Activated CD8-positive, alpha-beta T cell treated with anti-CD3 and anti-CD28 coated beads for 36 hours (primary cell): Measurements from ENCODE around the gene SYNGAP1. TPM values are rescaled to one million over a fixed set of nuclear protein-coding genes. Genes with fewer than 3 reads are reported as not detected.

Experiments
- ATAC-seq: fragments of 200-7000 bp; cut with Tn5 transposase; one replicate; pipeline ENCODE4 v1.10.0; 2021; ENCODE audit warnings: mild to moderate bottlenecking, moderate library complexity
- CTCF ChIA-PET: fragments of 350-600 bp; sonication (Branson Sonifier 250); formaldehyde crosslinking; loops from one replicate; lab custom pipeline; 2021; ENCODE audit warnings: antibody characterized with exemption; lab: Charles Lee
- POLR2A ChIA-PET: fragments of 350-600 bp; sonication (Branson Sonifier 250); formaldehyde crosslinking; loops from one replicate; lab custom pipeline; 2021; ENCODE audit warnings: antibody characterized with exemption; lab: Charles Lee
- DNase-seq: peaks from one replicate; pipeline ENCODE4 v3.0.0-alpha.2; 2020
- H3K27ac Mint-ChIP-seq: one replicate; pipeline ENCODE4 v1.8.0; 2021; ENCODE audit warnings: mild to moderate bottlenecking, mixed read lengths
- H3K27me3 Mint-ChIP-seq: one replicate; pipeline ENCODE4 v1.8.0; 2021; ENCODE audit warnings: mixed read lengths
- H3K36me3 Mint-ChIP-seq: one replicate; pipeline ENCODE4 v1.8.0; 2021; ENCODE audit warnings: low read depth, mixed read lengths
- H3K4me1 Mint-ChIP-seq: one replicate; pipeline ENCODE4 v1.8.0; 2021; ENCODE audit warnings: low read depth, mixed read lengths
- H3K4me3 Mint-ChIP-seq: one replicate; pipeline ENCODE4 v1.8.0; 2021; ENCODE audit warnings: mild to moderate bottlenecking, moderate library complexity, mixed read lengths
- H3K9me3 Mint-ChIP-seq: one replicate; pipeline ENCODE4 v1.8.0; 2021; ENCODE audit warnings: mixed read lengths
- intact Hi-C: fragments of 100-400 bp; cut with micrococcal nuclease; formaldehyde crosslinking; loops from one replicate; pipeline ENCODE4 v1.10.0; 2022
- total RNA-seq, 2 experiments: library from RNA; stranded (reverse); gene quantifications; one replicate each; pipeline ENCODE4 v1.2.3, GENCODE V29; 2021
- TF ChIP-seq, protein P1 (sequence below): fragments of 200-600 bp; IDR thresholded peaks from one replicate; pipeline ENCODE4 v1.8.0; 2022; ENCODE audit warnings: antibody characterized with exemption, mild to moderate bottlenecking

The SYNGAP1 gene
- total RNA-seq, 2 experiments from 2014 or later = 57.9 to 67.0 TPM

DNA sequence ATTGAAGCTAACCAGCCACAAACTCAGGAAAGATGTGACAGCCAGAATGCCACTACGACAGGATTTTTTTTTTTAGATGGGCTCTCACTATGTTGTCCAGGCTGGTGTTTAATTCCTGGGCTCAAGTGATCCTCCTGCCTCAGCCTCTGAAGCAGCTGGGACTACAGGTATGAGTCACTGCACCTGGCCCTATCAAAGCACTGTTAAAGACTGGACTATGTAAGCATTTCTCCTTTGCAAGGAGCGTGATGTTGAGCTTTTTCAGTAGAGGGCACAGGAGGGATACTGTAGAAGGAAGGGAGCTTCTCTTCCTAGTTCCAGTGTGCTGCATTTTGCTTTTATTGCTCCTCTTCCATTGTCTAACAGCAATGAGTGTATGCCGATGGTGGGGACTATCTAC, 70.3 kb downstream of the SYNGAP1 start:
- no peaks in the 10 kb centered on the region for H3K9me3 Mint-ChIP-seq
- H3K27me3 Mint-ChIP-seq = no peaks in the 10 kb centered on the region
- H3K4me3 Mint-ChIP-seq = no peak overlapping the region
- no peak overlapping the region for H3K27ac Mint-ChIP-seq
- POLR2A ChIA-PET = interaction anchor here (1.3 kb wide), 1 partner anchor 10 kb away, joined by 3 read pairs; no protein-coding TSS in a partner anchor
- ATAC-seq (no peak), DNase-seq (no peak)
- H3K36me3 Mint-ChIP-seq = no peaks in the 10 kb centered on the region
- CTCF ChIA-PET = no interaction called here
- TF ChIP-seq, protein P1, sequence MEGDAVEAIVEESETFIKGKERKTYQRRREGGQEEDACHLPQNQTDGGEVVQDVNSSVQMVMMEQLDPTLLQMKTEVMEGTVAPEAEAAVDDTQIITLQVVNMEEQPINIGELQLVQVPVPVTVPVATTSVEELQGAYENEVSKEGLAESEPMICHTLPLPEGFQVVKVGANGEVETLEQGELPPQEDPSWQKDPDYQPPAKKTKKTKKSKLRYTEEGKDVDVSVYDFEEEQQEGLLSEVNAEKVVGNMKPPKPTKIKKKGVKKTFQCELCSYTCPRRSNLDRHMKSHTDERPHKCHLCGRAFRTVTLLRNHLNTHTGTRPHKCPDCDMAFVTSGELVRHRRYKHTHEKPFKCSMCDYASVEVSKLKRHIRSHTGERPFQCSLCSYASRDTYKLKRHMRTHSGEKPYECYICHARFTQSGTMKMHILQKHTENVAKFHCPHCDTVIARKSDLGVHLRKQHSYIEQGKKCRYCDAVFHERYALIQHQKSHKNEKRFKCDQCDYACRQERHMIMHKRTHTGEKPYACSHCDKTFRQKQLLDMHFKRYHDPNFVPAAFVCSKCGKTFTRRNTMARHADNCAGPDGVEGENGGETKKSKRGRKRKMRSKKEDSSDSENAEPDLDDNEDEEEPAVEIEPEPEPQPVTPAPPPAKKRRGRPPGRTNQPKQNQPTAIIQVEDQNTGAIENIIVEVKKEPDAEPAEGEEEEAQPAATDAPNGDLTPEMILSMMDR = no peak
- intact Hi-C loops = no loop called here
- H3K4me1 Mint-ChIP-seq = no peaks in the 10 kb centered on the region

DNA sequence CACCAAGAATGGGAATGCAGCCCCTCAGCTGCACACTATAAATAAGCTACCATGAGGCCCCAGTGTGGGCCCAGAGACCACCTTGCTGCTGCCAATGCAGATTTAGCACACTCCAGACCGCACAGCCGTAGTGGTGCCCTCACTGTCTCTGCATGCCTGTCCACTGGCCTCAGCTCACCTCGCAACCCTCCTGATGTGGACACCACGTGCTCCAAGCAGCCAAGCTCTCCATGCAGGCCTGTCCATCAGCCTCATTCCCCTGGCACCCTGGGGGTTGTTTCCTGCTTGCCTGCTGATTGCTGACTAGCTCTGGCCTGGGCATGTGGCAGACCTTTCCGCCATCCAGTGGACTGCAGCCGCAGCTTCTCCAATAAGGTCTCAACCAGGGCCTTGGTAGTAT, 70.8 kb downstream of the SYNGAP1 start:
- ATAC-seq (no peak), DNase-seq (no peak)
- Mint-ChIP-seq H3K4me3 (no peak overlapping the region), H3K4me1 (no peaks in the 10 kb centered on the region), H3K27ac (no peak overlapping the region), H3K9me3 (no peaks in the 10 kb centered on the region), H3K36me3 (no peaks in the 10 kb centered on the region), H3K27me3 (no peaks in the 10 kb centered on the region)
- intact Hi-C loops = no loop called here
- TF ChIP-seq, protein P1 = no peak
- ChIA-PET POLR2A (interaction anchor here (1.3 kb wide), 1 partner anchor 10 kb away, joined by 3 read pairs; no protein-coding TSS in a partner anchor), CTCF (interaction anchor here (1.3 to 1.5 kb wide), 2 partner anchors 21 to 89 kb away, joined by 3 read pairs; partner anchors contain the start of gene BAK1)

DNA sequence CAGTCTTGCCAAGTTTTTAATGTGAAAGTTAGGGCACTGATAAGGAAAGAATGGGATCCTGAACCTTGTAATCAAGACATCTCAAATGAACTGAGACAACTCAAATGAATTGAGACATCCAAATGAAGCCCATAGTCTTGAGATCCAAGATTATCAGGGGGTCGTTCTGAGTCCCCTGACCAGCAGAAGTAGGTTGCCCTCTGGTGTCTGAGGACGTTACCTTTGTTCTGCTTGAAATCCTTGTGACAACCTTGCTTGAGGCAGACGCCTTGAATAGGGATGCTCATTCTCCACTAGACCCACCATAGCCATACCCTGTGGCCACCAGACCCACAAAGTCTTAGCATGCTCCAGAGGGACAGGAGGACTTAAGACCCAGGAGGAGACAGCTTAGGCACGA, 72.2 kb downstream of the SYNGAP1 start:
- ChIA-PET POLR2A (no interaction called here), CTCF (interaction anchor here (1.3 to 1.5 kb wide), 2 partner anchors 22 to 88 kb away, joined by 3 read pairs; partner anchors contain the start of gene BAK1)
- no peaks in the 10 kb centered on the region for H3K27me3 Mint-ChIP-seq
- no peak overlapping the region for H3K4me3 Mint-ChIP-seq
- DNase-seq (no peak), ATAC-seq (no peak)
- no peaks in the 10 kb centered on the region for H3K4me1 Mint-ChIP-seq
- H3K9me3 Mint-ChIP-seq = no peaks in the 10 kb centered on the region
- TF ChIP-seq, protein P1 = no peak
- no peaks in the 10 kb centered on the region for H3K36me3 Mint-ChIP-seq
- intact Hi-C loops = no loop called here
- H3K27ac Mint-ChIP-seq = no peak overlapping the region

DNA sequence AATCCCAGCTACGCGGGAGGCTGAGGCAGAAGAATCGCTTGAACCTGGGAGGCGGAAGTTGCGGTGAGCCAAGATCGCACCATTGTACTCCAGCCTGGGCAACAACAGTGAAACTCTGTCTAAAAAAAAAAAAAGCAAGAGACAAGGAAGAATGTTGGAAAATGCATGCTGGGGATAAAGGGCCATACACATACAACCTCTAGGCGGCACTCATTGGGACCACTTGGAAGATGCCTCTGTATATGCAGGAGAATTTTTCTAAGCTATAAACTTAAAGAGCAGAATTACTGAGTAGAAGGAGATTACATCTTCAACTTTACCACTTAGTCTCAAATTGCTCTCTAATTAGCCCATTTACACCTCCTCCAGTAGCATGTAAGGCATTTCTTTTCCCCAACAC, 77.3 kb downstream of the SYNGAP1 start:
- TF ChIP-seq, protein P1 = no peak
- H3K36me3 Mint-ChIP-seq = no peaks in the 10 kb centered on the region
- ATAC-seq (no peak), DNase-seq (no peak)
- H3K4me1 Mint-ChIP-seq = no peaks in the 10 kb centered on the region
- H3K27ac Mint-ChIP-seq = no peak overlapping the region
- H3K4me3 Mint-ChIP-seq = no peak overlapping the region
- H3K9me3 Mint-ChIP-seq = no peaks in the 10 kb centered on the region
- intact Hi-C loops = no loop called here
- ChIA-PET POLR2A (no interaction called here), CTCF (no interaction called here)
- H3K27me3 Mint-ChIP-seq = no peaks in the 10 kb centered on the region

DNA sequence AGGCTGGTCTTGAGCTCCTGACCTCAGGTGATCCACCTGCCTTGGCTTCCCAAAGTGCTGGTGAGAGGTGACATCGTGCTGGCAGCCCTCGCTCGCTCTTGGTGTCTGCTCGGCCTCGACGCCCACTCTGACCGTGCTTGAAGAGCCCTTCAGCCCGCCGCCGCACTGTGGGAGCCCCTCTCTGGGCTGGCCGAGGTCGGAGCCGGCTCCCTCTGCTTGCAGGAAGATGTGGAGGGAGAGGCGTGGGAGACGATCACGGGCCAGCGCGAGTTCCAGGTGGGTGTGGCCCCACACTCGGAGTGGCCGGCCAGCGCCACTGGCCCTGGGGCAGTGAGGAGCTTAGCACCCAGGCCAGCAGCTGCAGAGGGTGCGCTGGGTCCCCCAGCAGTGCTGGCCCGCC, 82.6 kb downstream of the SYNGAP1 start:
- no peak overlapping the region for H3K27ac Mint-ChIP-seq

More for the DNA sequence above, 82.6 kb downstream of the SYNGAP1 start:
- Mint-ChIP-seq H3K4me1 (no peaks in the 10 kb centered on the region), H3K9me3 (no peaks in the 10 kb centered on the region), H3K36me3 (no peaks in the 10 kb centered on the region), H3K27me3 (no peaks in the 10 kb centered on the region), H3K4me3 (no peak overlapping the region)
- ChIA-PET POLR2A (no interaction called here), CTCF (interaction anchor here (1.3 kb wide), 1 partner anchor 10 kb away, joined by 4 read pairs; no protein-coding TSS in a partner anchor)
- intact Hi-C loops = no loop called here
- no peak for DNase-seq
- ATAC-seq = no peak
- TF ChIP-seq, protein P1 = no peak
